ENCODE measurements around the gene SCAI.
"Not testable (repeated sequence)": the region's sequence is repeated elsewhere in the genome, so short reads cannot be mapped to it uniquely, and the experiment has no call there.

The SCAI gene

GRCh38 chr9:125110464-125110863, 32.9 kb downstream of the SCAI start:
- H3K27ac ChIP-seq = no peak overlapping the region
- TF ChIP-seq ZFX (IDR thresholded peaks at IDR 0.05; ENCODE audit: borderline replicate concordance) (no peak), CTCF (IDR thresholded peaks at IDR 0.05) (no peak)

- not testable (repeated sequence) for H3K27ac ChIP-seq
Measured at GRCh38 chr9:125108541-125108940, 34.8 kb downstream of the SCAI start.

GRCh38 chr9:125106285-125106893, 36.9 kb downstream of the SCAI start:
- H3K27ac ChIP-seq = no peak overlapping the region
- TF ChIP-seq CTCF (IDR thresholded peaks at IDR 0.05) = no peak

- no peak overlapping the region for H3K27ac ChIP-seq
Measured at GRCh38 chr9:125103770-125104460, 39.4 kb downstream of the SCAI start.

GRCh38 chr9:125103021-125103420, 40.3 kb downstream of the SCAI start:
- no peak for TF ChIP-seq CTCF (IDR thresholded peaks at IDR 0.05)
- TF ChIP-seq ZFX (IDR thresholded peaks at IDR 0.05; ENCODE audit: borderline replicate concordance) = no peak
- H3K27ac ChIP-seq = no peak overlapping the region

More at GRCh38 chr9:125103770-125104460, 39.4 kb downstream of the SCAI start:
- TF ChIP-seq CTCF (IDR thresholded peaks at IDR 0.05) (no peak), ZFX (IDR thresholded peaks at IDR 0.05; ENCODE audit: borderline replicate concordance) (no peak)

- no peak overlapping the region for H3K27ac ChIP-seq
- TF ChIP-seq CTCF (IDR thresholded peaks at IDR 0.05) (no peak), ZFX (IDR thresholded peaks at IDR 0.05; ENCODE audit: borderline replicate concordance) (no peak)
Measured at GRCh38 chr9:125100822-125101221, 42.5 kb downstream of the SCAI start.

GRCh38 chr9:125099816-125100215, 43.5 kb downstream of the SCAI start:
- TF ChIP-seq CTCF (IDR thresholded peaks at IDR 0.05) (no peak), ZFX (IDR thresholded peaks at IDR 0.05; ENCODE audit: borderline replicate concordance) (no peak)
- no peak overlapping the region for H3K27ac ChIP-seq

Data from 22Rv1 (cell line).